GM18867 (cell line): ENCODE measurements around the gene PALLD.

Experiments
- ATAC-seq: cut with Tn5 transposase; IDR thresholded peaks from one replicate; pipeline ENCODE4 v1.9.1; 2021; ENCODE audit warnings: mild to moderate bottlenecking, moderate library complexity; ENCODE audit not compliant: unreplicated experiment

The PALLD gene

GRCh38 chr4:168585168-168586091 is 88.6 kb downstream of the PALLD start:
- ATAC-seq = peak; percentile 88

DNA sequence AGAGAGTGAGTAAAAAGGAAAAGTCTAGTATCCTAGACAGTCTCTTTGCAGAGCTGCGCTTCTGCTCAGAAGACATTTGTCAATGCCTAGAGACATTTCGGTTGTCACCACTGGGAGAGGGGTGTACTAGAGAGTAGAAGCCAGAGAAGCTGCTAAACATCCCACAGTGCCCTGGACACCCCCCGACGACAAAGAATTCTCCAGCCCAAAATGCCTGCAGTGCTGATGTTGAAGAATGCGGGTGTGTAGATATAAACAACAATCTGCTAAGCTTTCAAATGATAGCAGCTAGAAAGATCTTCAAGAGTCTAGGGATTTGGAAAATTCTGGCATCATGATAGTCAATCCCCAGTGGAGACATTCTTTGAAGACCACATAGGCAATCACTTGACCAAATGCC is 90.1 kb downstream of the PALLD start:
- ATAC-seq = no peak

GRCh38 chr4:168587411-168588125 is 90.7 kb downstream of the PALLD start:
- ATAC-seq = no peak

DNA sequence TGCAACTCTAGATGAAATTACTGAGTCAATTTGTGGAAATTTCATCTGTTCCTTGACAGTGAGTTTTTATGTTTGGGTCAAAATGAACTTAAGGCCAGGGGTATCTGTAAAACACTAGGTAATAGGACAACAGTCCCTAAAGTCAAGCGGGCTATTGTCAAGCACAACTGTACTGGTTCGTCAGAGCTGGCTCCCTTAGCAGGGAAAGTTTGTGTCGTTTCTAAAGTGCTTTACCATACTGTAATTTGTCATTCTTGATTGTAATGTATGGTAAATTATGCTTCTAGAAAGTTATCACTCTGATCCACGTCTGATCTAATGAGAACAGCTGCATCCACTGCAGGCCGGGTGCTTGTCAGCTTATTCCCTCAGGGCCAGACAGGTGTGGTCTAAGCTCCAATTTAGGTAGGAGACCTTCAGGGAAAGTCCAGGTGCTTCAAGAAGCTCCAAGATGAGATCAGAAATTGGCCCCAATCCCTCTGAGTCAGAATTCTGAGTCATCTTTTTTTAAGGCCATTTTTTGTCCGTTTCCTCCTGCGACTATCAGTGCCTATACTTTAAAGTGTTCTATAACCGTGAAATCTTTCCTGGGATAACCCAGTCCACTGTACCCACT is 92.2 kb downstream of the PALLD start:
- no peak for ATAC-seq

DNA sequence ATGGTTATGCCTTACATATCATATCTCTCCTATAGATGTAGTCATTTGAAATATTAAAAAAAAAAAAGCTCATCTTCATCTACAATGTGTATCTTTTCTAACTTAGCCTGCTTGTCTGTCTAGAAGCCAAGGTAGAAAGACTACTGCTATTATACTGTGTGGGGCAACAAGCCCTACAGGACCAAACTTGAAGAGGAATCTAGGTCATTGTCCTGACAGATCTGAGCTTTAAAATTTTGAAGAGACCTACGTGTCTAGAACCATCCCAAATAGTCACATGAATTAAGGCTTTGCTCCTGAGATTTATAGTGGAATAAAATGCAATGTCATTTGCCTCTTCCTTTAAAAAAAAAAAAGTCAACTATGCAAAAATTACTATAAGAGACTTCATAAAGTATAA is 95.8 kb downstream of the PALLD start:
- no peak for ATAC-seq

GRCh38 chr4:168593399-168593798 is 96.5 kb downstream of the PALLD start:
- ATAC-seq = no peak

GRCh38 chr4:168594121-168594520 is 97.3 kb downstream of the PALLD start:
- no peak for ATAC-seq

GRCh38 chr4:168598191-168598590 is 101.3 kb downstream of the PALLD start:
- no peak for ATAC-seq

GRCh38 chr4:168600796-168601583 is 104.1 kb downstream of the PALLD start:
- ATAC-seq = no peak

DNA sequence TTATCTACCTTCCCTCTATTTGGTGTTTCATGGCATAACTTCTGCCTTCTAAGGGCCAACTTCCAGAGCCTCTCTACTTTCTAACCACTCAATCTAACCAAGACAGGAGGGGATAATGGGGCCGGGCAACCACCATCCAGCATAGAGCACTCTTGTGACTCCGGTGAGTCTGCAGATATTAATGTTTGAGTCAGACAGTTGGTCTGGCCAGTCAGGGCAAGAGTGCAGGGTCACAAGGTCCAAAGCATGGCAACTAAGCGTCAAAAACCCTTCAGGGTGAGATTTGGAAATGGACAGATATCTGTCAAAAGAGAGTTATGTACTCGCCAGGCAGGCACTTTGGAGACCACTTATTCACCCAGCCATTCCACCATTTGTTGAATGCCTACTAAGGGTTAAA is 105.0 kb downstream of the PALLD start:
- no peak for ATAC-seq

DNA sequence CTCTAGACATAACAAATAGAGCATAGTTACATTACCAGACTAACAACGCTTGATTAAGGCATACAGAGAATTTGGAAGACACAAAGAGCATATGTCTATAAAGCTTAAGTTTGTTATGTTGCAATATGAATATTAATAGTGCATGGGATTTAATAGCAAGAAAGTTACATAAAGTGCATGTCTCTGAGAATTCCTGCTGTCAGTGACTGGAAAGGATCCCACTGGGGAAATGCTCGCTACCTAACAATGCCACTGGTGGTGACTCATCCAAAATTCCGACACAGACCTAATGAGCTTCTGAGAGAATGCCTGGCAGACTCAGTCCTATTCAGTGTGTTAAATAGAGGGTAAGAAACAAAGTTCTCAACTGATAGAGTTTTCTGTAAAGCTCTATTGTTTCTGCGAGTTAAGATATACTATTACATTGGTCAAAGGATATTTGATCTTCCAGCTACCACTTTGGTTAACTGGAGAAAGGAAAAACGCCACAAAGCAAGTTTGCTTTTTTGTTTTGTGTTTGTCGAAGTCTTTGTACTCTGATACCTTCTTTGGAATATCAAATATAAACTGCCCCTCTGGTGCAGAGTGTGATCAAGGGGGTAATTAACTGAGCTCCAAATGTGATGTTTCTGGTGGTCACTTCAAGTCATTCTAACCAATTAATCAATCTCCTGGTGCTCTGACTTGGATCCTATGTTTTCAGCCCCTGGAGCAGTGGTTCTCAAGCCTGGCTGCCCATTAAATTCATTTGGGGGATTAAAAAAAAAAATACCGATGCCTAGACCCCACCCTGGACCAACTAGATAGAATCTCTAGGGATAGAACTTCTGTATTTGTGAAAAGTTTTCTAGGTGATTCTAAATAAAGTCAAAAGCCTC is 107.9 kb downstream of the PALLD start:
- no peak for ATAC-seq

- no peak for ATAC-seq
Measured at GRCh38 chr4:168605411-168605810, 108.6 kb downstream of the PALLD start.

GRCh38 chr4:168607215-168607614 is 110.4 kb downstream of the PALLD start:
- ATAC-seq = no peak

GRCh38 chr4:168608771-168609170 is 111.9 kb downstream of the PALLD start:
- no peak for ATAC-seq

GRCh38 chr4:168609369-168609768 is 112.5 kb downstream of the PALLD start:
- ATAC-seq = no peak

- ATAC-seq = no peak
Measured at GRCh38 chr4:168610911-168611530, 114.2 kb downstream of the PALLD start.

GRCh38 chr4:168612450-168613135 is 115.7 kb downstream of the PALLD start:
- ATAC-seq = no peak

DNA sequence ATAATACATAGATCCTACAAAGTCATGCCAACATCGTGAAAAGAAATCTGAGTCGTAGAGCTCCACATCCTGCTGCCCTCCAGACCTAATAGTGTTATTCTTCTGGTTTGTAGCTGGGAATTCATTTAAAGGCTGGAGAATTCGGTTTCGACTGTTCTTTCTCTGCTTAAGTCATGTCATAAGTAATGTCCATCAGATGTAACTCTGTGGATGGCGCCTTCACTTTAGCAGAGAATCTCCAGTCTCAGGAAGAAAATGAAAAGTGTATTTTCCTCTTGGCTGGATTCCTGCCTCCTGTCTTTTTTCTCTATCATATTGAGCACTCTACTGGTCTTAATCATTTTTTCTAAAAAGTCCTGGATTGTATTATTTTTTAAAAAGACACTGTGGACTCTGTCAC is 117.0 kb downstream of the PALLD start:
- ATAC-seq = no peak
